ENCODE data around the gene CXCR4.

The CXCR4 gene

GRCh38 chr2:136131484-136131960, 13.6 kb upstream of the CXCR4 start:
- DNase-seq: no peak

GRCh38 chr2:136130511-136130910, 12.6 kb upstream of the CXCR4 start:
- DNase-seq: no peak

- no peak for DNase-seq
Measured at GRCh38 chr2:136130045-136130444, 12.1 kb upstream of the CXCR4 start.

- DNase-seq: no peak
Measured at GRCh38 chr2:136129601-136130000, 11.7 kb upstream of the CXCR4 start.

- DNase-seq: no peak
Measured at GRCh38 chr2:136128905-136129304, 11.0 kb upstream of the CXCR4 start.

- no peak for DNase-seq
Measured at GRCh38 chr2:136128366-136128765, 10.4 kb upstream of the CXCR4 start.

- no peak for DNase-seq
Measured at GRCh38 chr2:136127356-136127755, 9.4 kb upstream of the CXCR4 start.

- no peak for DNase-seq
Measured at GRCh38 chr2:136126421-136126926, 8.5 kb upstream of the CXCR4 start.

GRCh38 chr2:136126021-136126420, 8.1 kb upstream of the CXCR4 start:
- no peak for DNase-seq

GRCh38 chr2:136125236-136125635, 7.3 kb upstream of the CXCR4 start:
- no peak for DNase-seq

- DNase-seq: no peak
Measured at GRCh38 chr2:136124805-136125204, 6.9 kb upstream of the CXCR4 start.

GRCh38 chr2:136122661-136123060, 4.7 kb upstream of the CXCR4 start:
- DNase-seq: no peak

GRCh38 chr2:136121204-136121910, 3.4 kb upstream of the CXCR4 start:
- no peak for DNase-seq

- DNase-seq: no peak
Measured at GRCh38 chr2:136119717-136120675, 2.0 kb upstream of the CXCR4 start.

- DNase-seq: peak; percentile 75
Measured at GRCh38 chr2:136118819-136119716, 1.1 kb upstream of the CXCR4 start.

- peak; percentile 35 for DNase-seq
Measured at GRCh38 chr2:136117391-136117841, 533 bp downstream of the CXCR4 start.

GRCh38 chr2:136116813-136117390, 1.0 kb downstream of the CXCR4 start:
- peak; percentile 42 for DNase-seq

GRCh38 chr2:136116151-136116812, 1.7 kb downstream of the CXCR4 start:
- DNase-seq: peak; percentile 20

GRCh38 chr2:136115183-136115761, 2.7 kb downstream of the CXCR4 start:
- no peak for DNase-seq

- DNase-seq: no peak
Measured at GRCh38 chr2:136114382-136114781, 3.6 kb downstream of the CXCR4 start.

Measured in NCI-H1105 (cell line).